ENCODE results near the gene FMNL1. TPM values are rescaled to one million over a fixed set of nuclear protein-coding genes. Genes with fewer than 3 reads are reported as not detected.

Gene FMNL1
- total RNA-seq, 1 experiment from 2014 or later, result 20.0 TPM

DNA sequence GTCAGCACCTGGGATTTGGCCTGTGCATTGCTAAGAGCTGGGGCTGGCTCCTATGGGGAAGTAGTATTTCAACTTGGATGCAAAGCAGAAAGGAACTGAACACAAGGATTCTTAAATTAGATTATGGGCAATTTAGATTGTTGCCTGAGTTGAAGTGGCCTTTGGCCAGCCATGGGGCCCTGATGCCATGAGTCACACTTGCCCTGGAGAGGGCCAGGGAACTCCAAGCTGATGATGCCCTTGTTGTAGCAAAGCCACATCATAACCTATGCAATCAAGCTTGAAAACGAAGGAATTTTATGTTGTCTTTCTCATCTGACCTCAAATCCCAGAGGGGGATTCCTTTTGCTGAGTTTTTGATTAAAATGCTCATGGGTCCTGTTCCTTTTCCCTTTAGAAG lies 44.1 kb downstream of the FMNL1 start:
- POLR2A ChIA-PET, result interaction anchor here (0.6 kb wide), 1 partner anchor 9 kb away, joined by 6 read pairs; no protein-coding TSS in a partner anchor
- no peaks in the 10 kb centered on the region for H3K27me3 ChIP-seq (ENCODE audit: control insufficient read depth, insufficient read depth, low read length)
- BruUV-seq (replicated peaks), result no TSS peak
- H3K4me1 ChIP-seq (ENCODE audit: control insufficient read depth, insufficient read depth, low read length), result peaks cover 73% of the 10 kb centered on the region
- CTCF ChIA-PET, result interaction anchor here (1.3 kb wide), 1 partner anchor 11 kb away, joined by 4 read pairs; no protein-coding TSS in a partner anchor
- ATAC-seq (no peak), DNase-seq (ENCODE audit: low read depth, low spot score) (no peak)
- peak overlapping the region; percentile 63 for H3K27ac ChIP-seq (ENCODE audit: low read length)
- TF ChIP-seq SIN3A (IDR thresholded peaks at IDR 0.05; ENCODE audit: borderline replicate concordance, insufficient read depth, low read depth, low read length) (no peak), TCF7L2 (IDR thresholded peaks at IDR 0.05; ENCODE audit: low read depth, low read length) (no peak), POLR2AphosphoS5 (IDR thresholded peaks at IDR 0.05; ENCODE audit: low read depth, low read length) (no peak), CTCF (IDR thresholded peaks at IDR 0.05) (no peak)
- TF ChIP-seq, protein P1, sequence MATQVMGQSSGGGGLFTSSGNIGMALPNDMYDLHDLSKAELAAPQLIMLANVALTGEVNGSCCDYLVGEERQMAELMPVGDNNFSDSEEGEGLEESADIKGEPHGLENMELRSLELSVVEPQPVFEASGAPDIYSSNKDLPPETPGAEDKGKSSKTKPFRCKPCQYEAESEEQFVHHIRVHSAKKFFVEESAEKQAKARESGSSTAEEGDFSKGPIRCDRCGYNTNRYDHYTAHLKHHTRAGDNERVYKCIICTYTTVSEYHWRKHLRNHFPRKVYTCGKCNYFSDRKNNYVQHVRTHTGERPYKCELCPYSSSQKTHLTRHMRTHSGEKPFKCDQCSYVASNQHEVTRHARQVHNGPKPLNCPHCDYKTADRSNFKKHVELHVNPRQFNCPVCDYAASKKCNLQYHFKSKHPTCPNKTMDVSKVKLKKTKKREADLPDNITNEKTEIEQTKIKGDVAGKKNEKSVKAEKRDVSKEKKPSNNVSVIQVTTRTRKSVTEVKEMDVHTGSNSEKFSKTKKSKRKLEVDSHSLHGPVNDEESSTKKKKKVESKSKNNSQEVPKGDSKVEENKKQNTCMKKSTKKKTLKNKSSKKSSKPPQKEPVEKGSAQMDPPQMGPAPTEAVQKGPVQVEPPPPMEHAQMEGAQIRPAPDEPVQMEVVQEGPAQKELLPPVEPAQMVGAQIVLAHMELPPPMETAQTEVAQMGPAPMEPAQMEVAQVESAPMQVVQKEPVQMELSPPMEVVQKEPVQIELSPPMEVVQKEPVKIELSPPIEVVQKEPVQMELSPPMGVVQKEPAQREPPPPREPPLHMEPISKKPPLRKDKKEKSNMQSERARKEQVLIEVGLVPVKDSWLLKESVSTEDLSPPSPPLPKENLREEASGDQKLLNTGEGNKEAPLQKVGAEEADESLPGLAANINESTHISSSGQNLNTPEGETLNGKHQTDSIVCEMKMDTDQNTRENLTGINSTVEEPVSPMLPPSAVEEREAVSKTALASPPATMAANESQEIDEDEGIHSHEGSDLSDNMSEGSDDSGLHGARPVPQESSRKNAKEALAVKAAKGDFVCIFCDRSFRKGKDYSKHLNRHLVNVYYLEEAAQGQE (IDR thresholded peaks at IDR 0.05; ENCODE audit: insufficient read depth in 1 of 2, low read depth in 2 of 2, low read length in 1 of 2), result no peak
- intact Hi-C loops (cut with micrococcal nuclease; ENCODE audit: unreplicated experiment), result no loop called here
- peaks cover 10% of the 10 kb centered on the region for H3K36me3 ChIP-seq (ENCODE audit: control insufficient read depth, insufficient read depth, low read length)
- H3K9me3 ChIP-seq (ENCODE audit: control insufficient read depth, insufficient read depth, low read depth, low read length), result no peaks in the 10 kb centered on the region
- H3K4me3 ChIP-seq (ENCODE audit: low read depth in 2 of 2, low read length in 2 of 2), result no peak overlapping the region
- in situ Hi-C loops (cut with HindIII; ENCODE audit: low pct_unique_long_range_greater_than_20kb, low sequenced_read_pairs), result no loop called here

GRCh38 chr17:45266372-45266926 lies 44.8 kb downstream of the FMNL1 start:
- H3K27ac ChIP-seq (ENCODE audit: low read length), result peak overlapping the region; percentile 69
- TF ChIP-seq, protein P1 (IDR thresholded peaks at IDR 0.05; ENCODE audit: insufficient read depth in 1 of 2, low read depth in 2 of 2, low read length in 1 of 2), result no peak
- TF ChIP-seq SIN3A (IDR thresholded peaks at IDR 0.05; ENCODE audit: borderline replicate concordance, insufficient read depth, low read depth, low read length), result no peak
- no peak for TF ChIP-seq POLR2AphosphoS5 (IDR thresholded peaks at IDR 0.05; ENCODE audit: low read depth, low read length)
- TF ChIP-seq TCF7L2 (IDR thresholded peaks at IDR 0.05; ENCODE audit: low read depth, low read length), result no peak
- no peak for TF ChIP-seq CTCF (IDR thresholded peaks at IDR 0.05)

More at GRCh38 chr17:45266372-45266926, 44.8 kb downstream of the FMNL1 start:
- Histone ChIP-seq H3K36me3 (ENCODE audit: control insufficient read depth, insufficient read depth, low read length) (peaks cover 10% of the 10 kb centered on the region), H3K9me3 (ENCODE audit: control insufficient read depth, insufficient read depth, low read depth, low read length) (no peaks in the 10 kb centered on the region), H3K4me3 (ENCODE audit: low read depth in 2 of 2, low read length in 2 of 2) (no peak overlapping the region), H3K4me1 (ENCODE audit: control insufficient read depth, insufficient read depth, low read length) (peaks cover 70% of the 10 kb centered on the region), H3K27me3 (ENCODE audit: control insufficient read depth, insufficient read depth, low read length) (no peaks in the 10 kb centered on the region)
- intact Hi-C loops (cut with micrococcal nuclease; ENCODE audit: unreplicated experiment) (no loop called here), in situ Hi-C loops (cut with HindIII; ENCODE audit: low pct_unique_long_range_greater_than_20kb, low sequenced_read_pairs) (no loop called here)
- no TSS peak for BruUV-seq (replicated peaks)
- CTCF ChIA-PET, result interaction anchor here (1.3 kb wide), 1 partner anchor 10 kb away, joined by 4 read pairs; no protein-coding TSS in a partner anchor
- POLR2A ChIA-PET, result no interaction called here
- ATAC-seq (no peak), DNase-seq (ENCODE audit: low read depth, low spot score) (no peak)
